ENCODE results near the gene LUZP2. TPM values are rescaled to one million over a fixed set of nuclear protein-coding genes. Genes with fewer than 3 reads are reported as not detected.

Gene LUZP2
- polyA plus RNA-seq, 1 of the 3 experiments (the other 2 are of a cell fraction) = 0.03 TPM

GRCh38 chr11:24559315-24559714 lies 62.5 kb downstream of the LUZP2 start:
- Histone ChIP-seq H3F3A (replicated peaks; ENCODE audit: insufficient read depth) (no peaks in the 10 kb centered on the region), H3K9me3 (no peaks in the 10 kb centered on the region), H3K27ac (ENCODE audit: low read depth in 2 of 2, low read length in 1 of 2) (no peak overlapping the region), H4K20me1 (ENCODE audit: insufficient read depth) (no peaks in the 10 kb centered on the region), H3K9ac (no peak overlapping the region), H3K9me2 (no peaks in the 10 kb centered on the region), H3K4me3 (ENCODE audit: low read depth in 2 of 2, low read length in 1 of 2) (no peak overlapping the region), H3K79me2 (ENCODE audit: insufficient read depth) (no peaks in the 10 kb centered on the region), H3K4me2 (no peak overlapping the region), H3K27me3 (ENCODE audit: insufficient read depth) (no peaks in the 10 kb centered on the region), H2AFZ (ENCODE audit: low read depth) (no peak overlapping the region), H3K36me3 (replicated peaks in 1 of 2; ENCODE audit: control insufficient read depth in 1 of 2, insufficient read depth in 2 of 2, low read length in 1 of 2) (no peaks in the 10 kb centered on the region), H3K4me1 (ENCODE audit: control insufficient read depth in 1 of 2, insufficient read depth in 2 of 2, low read depth in 1 of 2, low read length in 1 of 2) (no peaks in the 10 kb centered on the region)
- no peak for DNase-seq
- POLR2A ChIA-PET = no interaction called here
- CTCF ChIA-PET = no interaction called here
- TF ChIP-seq MXI1 (IDR thresholded peaks at IDR 0.05; ENCODE audit: low read depth, low read length) (no peak), MAX (IDR thresholded peaks at IDR 0.05; ENCODE audit: low read depth) (no peak), ZBTB33 (IDR thresholded peaks at IDR 0.05; ENCODE audit: borderline replicate concordance, low read depth) (no peak), JUND (IDR thresholded peaks at IDR 0.05) (no peak), EP300 (IDR thresholded peaks at IDR 0.05; ENCODE audit: borderline replicate concordance in 1 of 2, low read depth in 1 of 2, low read length in 1 of 2) (no peak), ELF1 (IDR thresholded peaks at IDR 0.05) (no peak), SMC3 (IDR thresholded peaks at IDR 0.05; ENCODE audit: low read depth, low read length) (no peak), CHD2 (IDR thresholded peaks at IDR 0.05; ENCODE audit: low read length, partially characterized antibody) (no peak), RAD21 (IDR thresholded peaks at IDR 0.05; ENCODE audit: low read length) (no peak), RCOR1 (IDR thresholded peaks at IDR 0.05; ENCODE audit: low read length) (no peak), MEF2A (IDR thresholded peaks at IDR 0.05; ENCODE audit: borderline replicate concordance, low read depth) (no peak), TEAD4 (IDR thresholded peaks at IDR 0.05; ENCODE audit: borderline replicate concordance, insufficient read depth) (no peak), FOXM1 (IDR thresholded peaks at IDR 0.05; ENCODE audit: low read depth) (no peak), GABPA (IDR thresholded peaks at IDR 0.05; ENCODE audit: low read depth) (no peak), RFX5 (IDR thresholded peaks at IDR 0.05; ENCODE audit: low read length) (no peak), EZH2phosphoT487 (IDR thresholded peaks at IDR 0.05; ENCODE audit: borderline replicate concordance, low read depth) (no peak), YY1 (IDR thresholded peaks at IDR 0.05; ENCODE audit: low read depth) (no peak), FOXJ3 (CRISPR knock-in tag; IDR thresholded peaks at IDR 0.05) (no peak), GATA2 (CRISPR knock-in tag; IDR thresholded peaks at IDR 0.05) (no peak), IRF3 (IDR thresholded peaks at IDR 0.05; ENCODE audit: low read depth, low read length) (no peak)

Data from SK-N-SH (cell line).